Uterus (tissue), 4 donors: ENCODE data around the gene CAMK1D. TPM values are rescaled to one million over a fixed set of nuclear protein-coding genes. Genes with fewer than 3 reads are reported as not detected.

ENCODE experiments used
- DNase-seq, 2 donors: peaks; one replicate each; pipeline ENCODE4 v3.0.0-alpha.2; 2019 to 2020
- H3K27ac ChIP-seq, 2 donors: fragments of 200-600 bp; sonication (generic); 1 replicate in 1 of 2; 2 replicates in 1 of 2; pipeline ENCODE4 v1.5.1; 2016 to 2018
- H3K27me3 ChIP-seq, 2 donors: fragments of 200-600 bp; sonication (generic); one replicate each; pipeline ENCODE4 v1.5.1; 2018 to 2019; ENCODE audit warnings: control low read depth in 1 of 2
- H3K36me3 ChIP-seq, 2 donors: fragments of 200-600 bp; sonication (generic); one replicate each; pipeline ENCODE4 v1.5.1; 2019; ENCODE audit warnings: control low read depth in 1 of 2
- H3K4me1 ChIP-seq, 2 donors: fragments of 200-600 bp; sonication (generic); one replicate each; pipeline ENCODE4 v1.5.1; 2018 to 2019; ENCODE audit warnings: control low read depth in 1 of 2
- H3K4me3 ChIP-seq, 2 donors: fragments of 200-600 bp; sonication (generic); 1 replicate in 1 of 2; 2 replicates in 1 of 2; pipeline ENCODE4 v1.5.1; 2018 to 2019; ENCODE audit warnings: mild to moderate bottlenecking in 1 of 2
- H3K9me3 ChIP-seq, 2 donors: fragments of 200-600 bp; sonication (generic); one replicate each; pipeline ENCODE4 v1.5.1; 2019; ENCODE audit warnings: control low read depth in 1 of 2
- POLR2A ChIP-seq, 2 donors: fragments of 450-650 bp; IDR thresholded peaks; one replicate each; pipeline ENCODE4 v1.6.1; 2016; ENCODE audit warnings: antibody characterized with exemption in 2 of 2, mild to moderate bottlenecking in 1 of 2, moderate library complexity in 1 of 2
- intact Hi-C: fragments of 100-400 bp; cut with DNase I; formaldehyde crosslinking; loops from one replicate; pipeline ENCODE4 v1.15.1; 2023; ENCODE audit warnings: low total_unique reads
- total RNA-seq, 4 donors: library from RNA; depleted of rRNA in 3 of 4; stranded (reverse); fragments of >200 nt in 3 of 4; gene quantifications; one replicate each; pipeline versions ENCODE4 v1.1.0 to v1.2.4, GENCODE V29; 2014 to 2023
- TF ChIP-seq, protein P1 (sequence below), 4 experiments: fragments of 200-600 bp in 2 of 4; fragments of 450-650 bp in 2 of 4; sonication (generic) in 2 of 4; IDR thresholded peaks; one replicate each; pipeline ENCODE4 v1.5.1; 2016 to 2019; ENCODE audit warnings: antibody characterized with exemption in 4 of 4, mild to moderate bottlenecking in 2 of 4, moderate library complexity in 1 of 4
- donor health status: DM: yes; HTN: yes; CAD: no.

Gene CAMK1D
- total RNA-seq, 4 donors from 2014 or later: 3.5 to 48.4 (median 10.8) TPM

DNA sequence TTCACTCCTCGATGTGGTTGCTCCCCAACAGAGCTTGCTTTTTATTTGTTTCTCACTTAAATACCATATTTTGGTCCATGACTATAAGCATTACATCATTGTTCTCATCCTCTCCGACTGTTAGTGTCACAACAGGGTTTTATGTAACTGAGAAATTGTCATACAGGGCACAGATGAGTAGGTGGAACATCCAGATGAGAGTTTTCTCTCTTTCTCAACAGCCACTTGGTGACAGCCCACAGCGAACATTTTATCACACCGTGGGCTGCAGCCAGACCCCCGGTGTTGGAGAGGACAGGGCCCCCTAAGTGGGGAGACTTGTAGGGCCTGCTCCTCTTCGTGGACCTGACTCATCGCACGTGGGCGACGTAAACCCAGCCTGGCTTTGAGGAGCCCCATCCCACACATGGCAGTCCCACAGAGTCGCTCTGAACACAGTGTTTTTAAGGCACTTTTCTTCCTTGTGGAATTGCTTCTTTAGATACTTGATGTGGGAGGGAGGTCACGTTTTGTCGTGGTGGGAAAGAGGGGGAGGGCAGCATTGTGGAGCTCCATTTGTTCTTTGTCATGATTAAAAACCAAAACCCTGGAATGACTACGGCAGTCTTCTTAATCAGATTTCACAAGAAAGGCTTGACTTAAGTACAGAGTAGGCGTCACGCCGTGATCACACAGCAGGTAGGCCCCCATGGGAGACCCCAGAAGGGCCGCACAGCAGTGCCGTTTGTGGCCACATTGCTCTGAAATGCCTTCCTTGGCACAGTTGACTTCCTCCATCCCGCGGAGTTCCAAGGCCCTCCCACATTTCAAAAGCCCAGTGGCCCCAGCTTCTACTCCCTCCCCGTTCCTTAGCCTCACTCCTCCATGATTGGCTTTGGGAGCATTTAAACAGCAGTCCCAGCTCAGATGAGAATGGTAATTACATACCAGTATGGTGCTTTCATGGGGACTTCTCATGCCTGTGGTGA is 431.6 kb downstream of the CAMK1D start:
- intact Hi-C loops: no loop called here
- no peak for TF ChIP-seq POLR2A (IDR thresholded peaks at IDR 0.05)
- TF ChIP-seq, protein P1, sequence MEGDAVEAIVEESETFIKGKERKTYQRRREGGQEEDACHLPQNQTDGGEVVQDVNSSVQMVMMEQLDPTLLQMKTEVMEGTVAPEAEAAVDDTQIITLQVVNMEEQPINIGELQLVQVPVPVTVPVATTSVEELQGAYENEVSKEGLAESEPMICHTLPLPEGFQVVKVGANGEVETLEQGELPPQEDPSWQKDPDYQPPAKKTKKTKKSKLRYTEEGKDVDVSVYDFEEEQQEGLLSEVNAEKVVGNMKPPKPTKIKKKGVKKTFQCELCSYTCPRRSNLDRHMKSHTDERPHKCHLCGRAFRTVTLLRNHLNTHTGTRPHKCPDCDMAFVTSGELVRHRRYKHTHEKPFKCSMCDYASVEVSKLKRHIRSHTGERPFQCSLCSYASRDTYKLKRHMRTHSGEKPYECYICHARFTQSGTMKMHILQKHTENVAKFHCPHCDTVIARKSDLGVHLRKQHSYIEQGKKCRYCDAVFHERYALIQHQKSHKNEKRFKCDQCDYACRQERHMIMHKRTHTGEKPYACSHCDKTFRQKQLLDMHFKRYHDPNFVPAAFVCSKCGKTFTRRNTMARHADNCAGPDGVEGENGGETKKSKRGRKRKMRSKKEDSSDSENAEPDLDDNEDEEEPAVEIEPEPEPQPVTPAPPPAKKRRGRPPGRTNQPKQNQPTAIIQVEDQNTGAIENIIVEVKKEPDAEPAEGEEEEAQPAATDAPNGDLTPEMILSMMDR (IDR thresholded peaks at IDR 0.05): no peak
- H3K9me3 ChIP-seq: no peaks in the 10 kb centered on the region
- H3K4me3 ChIP-seq: no peak overlapping the region
- H3K27ac ChIP-seq: peak overlapping the region; percentile 2 to 67
- DNase-seq: peak; percentile 38 to 52
- no peaks in the 10 kb centered on the region for H3K27me3 ChIP-seq
- H3K36me3 ChIP-seq: no peaks in the 10 kb centered on the region
- no peaks in the 10 kb centered on the region for H3K4me1 ChIP-seq

DNA sequence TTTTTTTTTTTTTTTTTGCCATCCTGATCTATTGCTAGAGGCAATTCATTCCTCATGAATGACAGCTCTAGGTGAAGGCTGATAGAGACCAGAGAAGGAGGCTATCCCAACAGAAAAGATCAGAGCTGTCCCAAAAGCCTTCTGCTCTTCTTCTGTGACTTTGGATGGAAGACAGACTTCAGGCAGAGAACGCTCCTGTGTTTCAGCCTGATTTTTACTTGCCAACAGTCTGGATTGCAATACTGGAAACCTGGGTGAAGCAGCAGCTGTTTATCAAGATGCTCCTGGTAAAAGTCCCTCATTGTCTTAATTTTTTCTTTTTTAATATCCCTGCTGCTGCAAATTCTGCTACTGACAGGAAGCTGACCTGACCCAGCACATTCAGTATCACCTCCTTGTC is 432.6 kb downstream of the CAMK1D start:
- no peak for DNase-seq
- intact Hi-C loops: no loop called here
- TF ChIP-seq POLR2A (IDR thresholded peaks at IDR 0.05): no peak
- TF ChIP-seq, protein P1 (IDR thresholded peaks at IDR 0.05): no peak

DNA sequence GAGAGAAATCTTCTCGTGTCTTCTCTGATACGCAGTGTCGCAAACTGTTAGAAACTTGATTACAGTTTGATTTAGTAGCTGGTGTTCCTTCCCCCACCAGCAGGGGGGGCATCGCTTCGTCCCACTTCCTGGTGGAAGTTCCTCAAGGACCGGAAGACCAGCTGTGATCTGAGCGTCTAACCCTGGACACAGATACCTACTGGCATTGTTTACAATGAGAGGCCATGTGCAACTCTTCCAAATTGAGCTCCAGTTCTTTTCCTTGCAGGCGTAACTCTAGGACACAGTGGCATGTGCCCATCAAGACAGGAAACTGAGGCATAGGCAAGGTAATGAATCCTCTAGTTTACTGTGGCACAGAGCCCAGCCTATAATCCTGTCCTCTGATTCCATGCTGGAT is 433.2 kb downstream of the CAMK1D start:
- H3K27me3 ChIP-seq: no peaks in the 10 kb centered on the region
- DNase-seq: peak; percentile 50 to 60
- H3K4me3 ChIP-seq: no peak overlapping the region
- H3K27ac ChIP-seq: peak overlapping the region; percentile 14 to 46
- H3K9me3 ChIP-seq: no peaks in the 10 kb centered on the region
- TF ChIP-seq, protein P1 (IDR thresholded peaks at IDR 0.05): peak; percentile 59 to 62 (median 60)
- TF ChIP-seq POLR2A (IDR thresholded peaks at IDR 0.05): no peak
- intact Hi-C loops: no loop called here
- no peaks in the 10 kb centered on the region for H3K36me3 ChIP-seq
- no peaks in the 10 kb centered on the region for H3K4me1 ChIP-seq

More for the DNA sequence above, 432.6 kb downstream of the CAMK1D start:
- Histone ChIP-seq H3K4me1 (no peaks in the 10 kb centered on the region), H3K9me3 (no peaks in the 10 kb centered on the region), H3K4me3 (no peak overlapping the region), H3K27me3 (no peaks in the 10 kb centered on the region), H3K36me3 (no peaks in the 10 kb centered on the region), H3K27ac (peak overlapping the region in 1 of 2 donors; percentile 14)

DNA sequence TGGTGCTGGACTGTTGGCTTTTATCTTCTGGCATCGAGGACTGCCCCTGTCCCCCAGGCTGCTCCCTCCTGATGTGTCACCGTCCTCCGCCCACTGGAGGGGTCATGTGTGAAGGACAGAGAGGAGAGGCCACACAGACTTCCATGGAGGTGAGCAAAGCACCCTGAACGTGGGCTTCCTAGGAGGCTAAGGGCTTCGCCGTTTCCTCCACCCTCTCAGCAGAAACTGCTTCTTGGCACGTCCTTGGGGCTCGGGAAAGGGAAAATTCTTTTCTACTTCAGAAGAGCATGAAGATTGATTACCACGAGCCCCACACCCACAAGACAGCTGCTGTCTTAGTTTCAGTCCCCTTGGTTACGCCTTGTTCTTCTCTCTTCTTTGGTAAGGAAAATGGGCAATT is 433.9 kb downstream of the CAMK1D start:
- peak in 1 of 2 donors; percentile 26 for DNase-seq
- H3K4me1 ChIP-seq: no peaks in the 10 kb centered on the region
- TF ChIP-seq POLR2A (IDR thresholded peaks at IDR 0.05): no peak
- intact Hi-C loops: no loop called here
- H3K27me3 ChIP-seq: no peaks in the 10 kb centered on the region
- no peaks in the 10 kb centered on the region for H3K36me3 ChIP-seq
- no peaks in the 10 kb centered on the region for H3K9me3 ChIP-seq
- no peak overlapping the region for H3K4me3 ChIP-seq
- peak overlapping the region; percentile 11 to 57 for H3K27ac ChIP-seq

DNA sequence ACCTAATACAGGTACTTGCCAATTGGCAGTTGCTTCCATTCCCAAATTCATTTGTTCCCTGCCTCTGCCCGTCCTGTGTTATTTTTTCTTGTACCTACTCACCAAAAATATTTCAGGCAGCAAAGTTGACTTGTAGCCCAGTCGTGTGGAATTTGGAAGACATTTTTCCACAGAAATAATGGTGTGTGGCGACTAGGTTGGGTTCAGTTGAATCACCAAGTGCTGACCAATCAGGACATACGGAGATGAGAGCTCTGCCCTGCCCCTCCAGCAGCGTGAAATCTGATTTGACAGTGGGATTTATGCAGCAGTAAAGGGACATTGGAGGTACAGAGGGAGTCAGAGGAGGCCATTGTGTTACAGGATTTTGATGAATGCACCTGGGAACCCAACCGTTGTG is 435.3 kb downstream of the CAMK1D start:
- no peaks in the 10 kb centered on the region for H3K4me1 ChIP-seq
- intact Hi-C loops: no loop called here
- no peaks in the 10 kb centered on the region for H3K9me3 ChIP-seq
- no peak overlapping the region for H3K4me3 ChIP-seq
- TF ChIP-seq, protein P1 (IDR thresholded peaks at IDR 0.05): no peak
- TF ChIP-seq POLR2A (IDR thresholded peaks at IDR 0.05): no peak
- H3K36me3 ChIP-seq: no peaks in the 10 kb centered on the region
- H3K27me3 ChIP-seq: no peaks in the 10 kb centered on the region
- no peak for DNase-seq
- H3K27ac ChIP-seq: no peak overlapping the region
